OCI-M2 (cell line): Measurements from ENCODE around the gene FIS1.
"Not testable (repeated sequence)": the region's sequence is repeated elsewhere in the genome, so short reads cannot be mapped to it uniquely, and the experiment has no call there.

Experiments
- DNase-seq: peaks from one replicate; lab custom pipeline; 2025; ENCODE audit not compliant: unreplicated experiment; lab: John Stamatoyannopoulos, UW

Gene FIS1

GRCh38 chr7:101206665-101207042 lies 38.2 kb downstream of the FIS1 start:
- DNase-seq = no peak

GRCh38 chr7:101205901-101206664 lies 38.8 kb downstream of the FIS1 start:
- no peak for DNase-seq

DNA sequence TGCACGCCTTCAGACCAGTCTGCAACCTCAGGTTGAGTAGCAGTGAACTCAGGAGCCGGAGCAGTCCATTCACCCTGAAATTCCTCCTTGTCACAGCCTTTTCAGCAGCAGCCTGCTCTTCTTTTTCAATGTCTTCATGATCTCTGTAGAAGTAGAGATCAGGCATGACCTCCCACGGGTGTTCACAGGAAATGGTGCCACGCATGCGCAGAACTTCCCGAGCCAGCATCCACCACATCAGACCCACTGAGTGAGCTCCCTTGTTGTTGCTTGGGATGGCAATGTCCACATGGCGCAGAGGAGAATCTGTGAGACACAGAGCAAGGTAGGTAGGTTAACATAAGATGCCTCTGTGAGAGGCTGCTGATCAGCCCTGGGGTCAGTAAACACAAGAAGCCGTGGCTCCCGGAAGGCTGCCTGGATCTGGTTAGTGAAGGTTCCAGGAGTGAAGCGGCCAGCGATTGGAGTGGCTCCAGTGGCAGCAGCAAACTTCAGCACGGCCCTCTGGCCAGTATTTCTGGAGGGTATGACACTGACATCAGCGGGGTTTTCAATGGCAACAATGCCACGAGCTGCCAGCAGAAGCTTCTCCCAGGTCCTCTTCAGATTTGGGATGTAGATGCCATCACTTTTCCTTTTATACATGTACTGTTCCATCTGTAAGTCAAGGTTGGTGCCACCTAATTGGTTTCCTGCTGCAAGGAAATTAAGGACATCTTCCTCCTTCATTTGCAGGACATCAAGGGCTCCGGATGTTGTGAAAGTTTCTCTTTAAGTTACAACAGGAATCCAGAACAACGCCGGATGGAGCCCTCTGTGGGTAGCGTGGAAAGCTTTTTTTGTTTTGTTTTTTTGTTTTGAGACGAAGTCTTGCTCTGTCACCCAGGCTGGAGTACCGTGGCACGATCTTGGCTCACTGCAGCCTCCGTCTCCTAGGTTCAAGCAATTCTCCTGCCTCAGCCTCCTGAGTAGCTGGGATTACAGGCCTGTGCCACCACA lies 40.8 kb downstream of the FIS1 start:
- not testable (repeated sequence) for DNase-seq

GRCh38 chr7:101202603-101202918 lies 42.3 kb downstream of the FIS1 start:
- no peak for DNase-seq

DNA sequence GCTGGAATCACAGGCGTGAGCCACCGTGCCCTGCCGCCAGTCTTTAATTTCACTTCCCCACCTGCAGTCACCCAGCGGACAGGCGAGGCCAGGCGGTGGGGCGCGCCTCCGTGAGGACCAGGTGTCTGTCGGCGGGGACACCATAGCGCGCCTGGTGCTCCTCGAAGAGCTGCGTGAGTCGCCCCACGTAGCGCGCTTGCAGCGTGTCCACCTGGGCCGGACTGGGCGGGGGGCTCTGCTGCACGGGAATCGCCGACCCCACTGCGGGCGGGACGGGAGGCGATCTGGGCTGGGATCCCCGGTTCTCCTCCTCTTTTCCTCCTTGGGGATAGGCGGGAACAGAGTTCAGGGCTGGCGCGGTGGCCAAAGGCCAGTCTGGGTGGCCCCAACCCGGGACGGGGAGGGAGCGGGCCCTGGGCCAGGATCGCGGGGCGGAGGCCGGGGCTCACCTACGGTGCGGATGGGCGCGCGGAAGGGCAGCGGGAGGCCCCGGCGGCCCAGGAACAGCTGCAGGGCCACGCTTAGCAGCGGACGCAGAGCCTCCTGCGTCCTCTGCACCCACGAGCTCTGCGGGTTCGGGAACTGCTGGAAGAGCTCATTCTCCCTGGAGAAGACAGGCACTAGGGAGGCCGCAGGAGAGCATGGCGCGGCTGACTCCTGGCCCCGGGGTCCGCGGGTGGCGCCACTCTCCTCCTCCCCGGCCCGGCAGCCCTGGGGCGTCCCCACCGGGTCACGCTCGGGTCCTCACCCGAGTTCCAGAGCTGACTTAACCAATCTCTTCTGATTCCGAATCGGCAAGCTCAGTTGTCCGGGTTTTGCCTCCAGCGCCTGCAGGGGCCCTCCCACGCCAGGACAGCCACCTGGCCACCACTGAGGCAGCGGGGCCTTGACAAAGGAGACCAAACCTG lies 42.9 kb downstream of the FIS1 start:
- no peak for DNase-seq

- no peak for DNase-seq
Observed at GRCh38 chr7:101200862-101201599, 43.9 kb downstream of the FIS1 start, which contains the start of gene MOGAT3. TSS of gene MOGAT3 (minus strand) at chr7:101201036. CDS start at chr7:101200854, 182 bp downstream.

GRCh38 chr7:101200504-101200861 lies 44.4 kb downstream of the FIS1 start:
- no peak for DNase-seq

DNA sequence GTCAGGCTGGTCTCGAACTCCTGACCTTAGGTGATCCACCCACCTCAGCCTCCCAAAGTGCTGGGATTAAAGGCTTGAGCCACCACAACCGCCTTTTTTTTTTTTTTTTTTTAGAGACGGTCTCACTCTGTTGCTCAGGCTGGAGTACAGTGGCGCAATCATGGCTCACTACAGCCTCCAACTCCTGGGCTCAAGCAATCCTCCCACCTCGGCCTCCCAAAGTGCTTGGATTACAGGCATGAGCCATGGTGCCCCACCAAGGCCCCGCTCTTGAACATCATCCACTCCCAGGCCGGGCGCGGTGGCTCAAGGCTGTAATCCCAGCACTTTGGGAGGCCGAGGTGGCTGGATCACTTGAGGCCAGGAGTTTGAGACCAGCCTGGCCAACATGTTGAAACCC lies 45.4 kb downstream of the FIS1 start:
- not testable (repeated sequence) for DNase-seq

- no peak for DNase-seq
Observed at GRCh38 chr7:101198476-101198875, 46.4 kb downstream of the FIS1 start.

- no peak for DNase-seq
Observed at GRCh38 chr7:101197991-101198390, 46.9 kb downstream of the FIS1 start.

- no peak for DNase-seq
Observed at GRCh38 chr7:101195884-101196283, 49.0 kb downstream of the FIS1 start.
